ENCODE results near the gene DCX.

The DCX gene

GRCh38 chrX:111411983-111412382 lies at the start of gene DCX:
Gene DCX, minus strand, starts transcription at chrX:111412192. Its CDS starts 1,794 bp downstream, at chrX:111410398.
- DNase-seq (ENCODE audit: low read depth), result no peak

- DNase-seq (ENCODE audit: low read depth), result no peak
These were observed 48.6 kb upstream of the DCX start for GRCh38 chrX:111460607-111461006.

- no peak for DNase-seq (ENCODE audit: low read depth)
These were observed 35.3 kb upstream of the DCX start for GRCh38 chrX:111447298-111447697.

- DNase-seq (ENCODE audit: low read depth), result no peak
These were observed 33.5 kb upstream of the DCX start for GRCh38 chrX:111445485-111445884.

- no peak for DNase-seq (ENCODE audit: low read depth)
These were observed 32.9 kb upstream of the DCX start for GRCh38 chrX:111444881-111445280.

- no peak for DNase-seq (ENCODE audit: low read depth)
These were observed 32.0 kb upstream of the DCX start for GRCh38 chrX:111443946-111444345.

GRCh38 chrX:111442791-111443190 lies 30.8 kb upstream of the DCX start:
- DNase-seq (ENCODE audit: low read depth), result no peak

- DNase-seq (ENCODE audit: low read depth), result no peak
These were observed 23.5 kb upstream of the DCX start for GRCh38 chrX:111435469-111435868.

- no peak for DNase-seq (ENCODE audit: low read depth)
These were observed 19.0 kb upstream of the DCX start for GRCh38 chrX:111431001-111431400.

- no peak for DNase-seq (ENCODE audit: low read depth)
These were observed 435 bp downstream of the DCX start for GRCh38 chrX:111411557-111411956.

- DNase-seq (ENCODE audit: low read depth), result no peak
These were observed 1.4 kb downstream of the DCX start for GRCh38 chrX:111410590-111411078.

- DNase-seq (ENCODE audit: low read depth), result no peak
These were observed 2.7 kb downstream of the DCX start for GRCh38 chrX:111409326-111409725.

GRCh38 chrX:111407948-111408347 lies 4.0 kb downstream of the DCX start:
- no peak for DNase-seq (ENCODE audit: low read depth)

- no peak for DNase-seq (ENCODE audit: low read depth)
These were observed 9.6 kb downstream of the DCX start for GRCh38 chrX:111402344-111402743.

- DNase-seq (ENCODE audit: low read depth), result no peak
These were observed 16.8 kb downstream of the DCX start for GRCh38 chrX:111395149-111395548.

- DNase-seq (ENCODE audit: low read depth), result no peak
These were observed 17.4 kb downstream of the DCX start for GRCh38 chrX:111394569-111394968.

GRCh38 chrX:111387470-111388070 lies 24.4 kb downstream of the DCX start:
- DNase-seq (ENCODE audit: low read depth), result no peak

- no peak for DNase-seq (ENCODE audit: low read depth)
These were observed 25.3 kb downstream of the DCX start for GRCh38 chrX:111386615-111387233.

GRCh38 chrX:111386077-111386476 lies 25.9 kb downstream of the DCX start:
- no peak for DNase-seq (ENCODE audit: low read depth)

GRCh38 chrX:111382277-111382676 lies 29.7 kb downstream of the DCX start:
- no peak for DNase-seq (ENCODE audit: low read depth)

- no peak for DNase-seq (ENCODE audit: low read depth)
These were observed 35.0 kb downstream of the DCX start for GRCh38 chrX:111376897-111377578.

GRCh38 chrX:111376486-111376885 lies 35.5 kb downstream of the DCX start:
- DNase-seq (ENCODE audit: low read depth), result no peak

- no peak for DNase-seq (ENCODE audit: low read depth)
These were observed 36.2 kb downstream of the DCX start for GRCh38 chrX:111375747-111376146.

All from HS-5 (cell line).